IPS-11a (cell line): ENCODE results near the gene TPK1.
A peak's percentile ranks its signal among the peaks of the same experiment; 100 is the strongest.

ENCODE experiments used
- H3K4me3 ChIP-seq: one replicate; pipeline ENCODE4 v1.5.1; 2013; ENCODE audit warnings: low read depth, low read length, control low read depth

Gene TPK1

DNA sequence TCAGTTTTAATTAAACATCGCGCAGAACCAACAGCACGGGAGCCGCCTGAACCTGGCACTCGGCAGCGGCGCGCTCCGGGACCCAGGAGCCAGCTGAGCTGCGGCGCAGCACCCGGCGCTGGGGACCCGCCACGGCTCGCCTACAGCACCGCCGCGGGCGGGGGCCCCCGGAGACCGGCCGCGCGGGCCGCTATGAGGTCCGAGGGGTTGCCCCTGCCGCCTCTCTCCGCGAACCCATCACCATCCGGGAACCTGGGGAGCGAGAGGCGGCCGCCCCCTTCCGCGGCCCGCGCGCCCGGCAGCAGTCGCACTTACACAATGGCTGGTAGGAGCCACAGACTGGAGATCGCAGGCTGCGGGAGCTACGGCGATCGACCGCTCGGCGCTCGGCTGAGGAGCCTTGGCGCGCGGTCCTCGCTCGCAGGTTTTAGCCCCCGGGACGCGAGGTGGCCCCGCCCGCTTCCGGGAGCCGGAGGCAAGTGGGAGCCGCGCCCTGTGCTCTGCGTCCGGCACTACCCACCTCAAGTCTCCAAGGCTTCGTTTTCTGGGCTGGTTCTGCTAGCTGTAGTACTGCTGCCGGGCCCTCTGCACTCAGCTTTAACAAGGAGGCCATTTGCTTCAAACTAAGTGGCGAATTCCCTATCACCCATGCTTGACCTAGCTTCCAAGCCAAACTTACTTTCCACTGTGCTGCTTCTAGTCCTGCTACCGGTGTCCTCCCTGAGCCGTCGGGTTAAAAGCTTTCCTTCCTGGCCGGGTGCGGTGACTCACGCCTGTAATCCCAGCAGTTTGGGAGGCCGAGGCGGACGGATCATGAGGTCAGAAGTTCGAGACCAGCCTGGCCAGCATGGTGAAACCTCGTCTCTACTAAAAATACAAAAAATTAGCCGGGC, at the start of gene TPK1:
Gene TPK1 (minus strand): TSS at position 402 of the 893 bp plus-strand sequence. CDS start 451 bp downstream, outside the sequence.
- peak within 1 kb of the TSS; percentile 58 for H3K4me3 ChIP-seq

- no peak overlapping the region for H3K4me3 ChIP-seq
Measured at GRCh38 chr7:144885478-144885877, 49.6 kb upstream of the TPK1 start.

- no peak overlapping the region for H3K4me3 ChIP-seq
Measured at GRCh38 chr7:144884896-144885295, 49.0 kb upstream of the TPK1 start.

DNA sequence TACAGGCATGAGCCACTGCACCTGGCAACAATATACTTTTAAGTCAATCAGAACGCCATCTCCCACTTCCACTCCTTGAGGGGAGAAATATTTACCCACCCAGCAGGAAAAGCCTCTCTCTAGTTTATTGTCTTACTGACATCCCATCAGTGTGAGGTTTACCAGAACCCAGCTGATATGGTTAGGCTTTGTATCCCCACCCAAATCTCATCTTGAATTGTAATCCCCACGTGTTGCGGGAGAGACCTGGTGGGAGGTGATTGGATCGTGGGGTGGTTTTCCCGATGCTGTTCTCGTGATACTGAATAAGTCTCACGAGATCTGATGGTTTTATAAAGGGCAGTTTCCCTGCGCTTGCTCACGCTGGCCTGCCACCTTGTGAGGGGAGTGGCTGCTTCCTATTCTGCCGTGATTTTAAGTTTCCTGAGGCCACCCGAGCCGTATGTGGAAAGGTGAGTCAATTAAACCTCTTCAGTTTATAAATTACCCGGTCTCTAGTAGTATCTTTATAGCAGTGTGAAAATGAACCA, 37.5 kb upstream of the TPK1 start:
- no peak overlapping the region for H3K4me3 ChIP-seq

- H3K4me3 ChIP-seq: no peak overlapping the region
Measured at GRCh38 chr7:144869082-144869481, 33.2 kb upstream of the TPK1 start.

GRCh38 chr7:144866189-144866588, 30.3 kb upstream of the TPK1 start:
- H3K4me3 ChIP-seq: no peak overlapping the region

DNA sequence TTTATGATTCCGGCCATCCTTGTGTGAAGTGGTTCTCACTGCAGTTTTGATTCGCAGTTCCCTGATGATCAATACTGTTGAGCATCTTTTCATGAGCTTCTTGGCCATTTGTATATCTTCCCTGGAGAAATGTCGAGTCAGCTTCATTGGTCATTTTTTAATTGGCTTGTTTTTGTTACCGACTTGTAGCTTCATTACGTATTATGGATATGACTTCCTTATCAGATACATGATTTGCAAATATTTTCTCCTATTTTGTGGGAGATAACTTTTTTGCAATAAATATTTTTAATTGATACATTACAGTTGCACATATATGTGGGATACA, 27.4 kb upstream of the TPK1 start:
- H3K4me3 ChIP-seq: no peak overlapping the region

DNA sequence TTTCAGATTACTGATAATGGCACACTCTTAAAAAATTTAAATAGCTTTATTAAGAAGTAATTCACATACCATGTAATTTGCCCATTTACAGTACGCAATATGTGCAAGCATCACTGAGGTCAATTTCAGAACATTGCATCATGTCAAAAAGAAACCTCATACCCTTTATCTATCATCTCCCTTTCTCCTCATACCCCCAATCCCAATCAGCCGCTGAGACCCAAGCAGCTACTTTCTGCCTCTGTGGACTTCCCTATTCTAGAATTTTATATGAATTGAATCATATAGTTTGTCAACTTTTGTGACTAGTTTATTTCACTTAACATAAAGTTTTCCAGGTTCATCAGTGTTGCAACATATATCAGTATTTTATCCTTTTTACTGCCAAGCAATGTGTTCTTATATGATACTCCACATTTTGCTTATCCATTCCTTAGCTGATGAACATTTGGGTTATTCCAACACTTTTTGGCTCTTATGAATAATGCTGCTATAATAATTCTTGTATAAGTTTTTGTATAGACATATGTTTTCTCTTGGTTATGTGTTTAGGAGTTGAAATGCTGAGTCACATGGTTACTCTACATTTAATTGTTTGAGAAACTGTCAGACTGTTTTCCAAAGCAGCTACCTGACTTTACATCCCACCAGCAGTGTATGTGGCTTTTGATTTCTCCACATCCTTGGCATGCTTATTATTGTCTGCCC, 26.9 kb upstream of the TPK1 start:
- H3K4me3 ChIP-seq: no peak overlapping the region

DNA sequence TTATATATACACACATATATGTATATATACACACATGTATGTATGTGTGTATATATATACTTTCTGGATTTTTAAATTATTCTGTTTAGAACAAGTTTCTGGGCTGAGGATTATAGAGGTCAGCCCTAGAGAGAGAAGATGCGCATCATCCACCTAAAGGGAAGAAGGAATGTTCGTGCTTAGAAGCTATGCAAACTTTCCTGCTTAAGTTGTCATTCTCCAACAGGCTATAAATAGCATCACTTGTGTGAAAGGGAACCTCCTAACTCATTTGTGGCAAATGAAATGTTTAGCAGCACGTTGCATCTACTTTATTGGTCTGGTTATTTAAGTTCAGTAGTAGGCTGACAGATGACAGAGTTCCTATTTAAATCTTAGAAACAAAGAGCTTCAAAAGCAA, 23.9 kb upstream of the TPK1 start:
- H3K4me3 ChIP-seq: no peak overlapping the region

- no peak overlapping the region for H3K4me3 ChIP-seq
Measured at GRCh38 chr7:144857463-144857862, 21.6 kb upstream of the TPK1 start.

DNA sequence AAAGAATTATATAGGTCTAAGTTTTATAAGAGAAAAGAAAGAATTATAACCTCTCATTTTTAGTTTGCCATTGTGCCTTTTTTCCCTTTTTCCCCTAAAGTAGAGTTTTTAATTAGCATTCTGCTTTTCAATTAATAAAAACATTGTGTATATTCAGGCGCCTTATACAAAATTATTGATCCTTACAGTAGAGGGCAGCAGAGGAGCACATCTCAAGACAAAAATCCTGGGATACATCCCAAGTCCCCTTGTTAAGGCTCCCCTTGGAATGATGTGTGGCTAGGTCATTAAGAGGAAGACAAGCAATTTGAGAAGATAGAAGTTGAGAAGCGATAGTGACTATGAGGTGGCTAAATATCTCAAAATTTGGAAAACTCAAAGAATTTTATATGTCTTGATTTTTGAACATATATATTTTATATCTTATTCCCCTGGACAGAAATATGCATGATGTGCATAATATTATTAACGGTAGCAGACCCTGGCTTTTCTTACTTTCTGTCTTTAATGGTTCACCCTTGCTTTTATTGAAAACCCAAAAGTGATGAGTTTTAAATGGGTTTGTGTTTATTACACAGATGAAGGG, 19.1 kb upstream of the TPK1 start:
- no peak overlapping the region for H3K4me3 ChIP-seq

GRCh38 chr7:144853542-144853941, 17.7 kb upstream of the TPK1 start:
- H3K4me3 ChIP-seq: no peak overlapping the region

GRCh38 chr7:144848078-144848477, 12.2 kb upstream of the TPK1 start:
- H3K4me3 ChIP-seq: no peak overlapping the region

GRCh38 chr7:144842377-144842851, 6.6 kb upstream of the TPK1 start:
- no peak overlapping the region for H3K4me3 ChIP-seq

GRCh38 chr7:144836545-144836842, 641 bp upstream of the TPK1 start:
- no peak overlapping the region for H3K4me3 ChIP-seq

DNA sequence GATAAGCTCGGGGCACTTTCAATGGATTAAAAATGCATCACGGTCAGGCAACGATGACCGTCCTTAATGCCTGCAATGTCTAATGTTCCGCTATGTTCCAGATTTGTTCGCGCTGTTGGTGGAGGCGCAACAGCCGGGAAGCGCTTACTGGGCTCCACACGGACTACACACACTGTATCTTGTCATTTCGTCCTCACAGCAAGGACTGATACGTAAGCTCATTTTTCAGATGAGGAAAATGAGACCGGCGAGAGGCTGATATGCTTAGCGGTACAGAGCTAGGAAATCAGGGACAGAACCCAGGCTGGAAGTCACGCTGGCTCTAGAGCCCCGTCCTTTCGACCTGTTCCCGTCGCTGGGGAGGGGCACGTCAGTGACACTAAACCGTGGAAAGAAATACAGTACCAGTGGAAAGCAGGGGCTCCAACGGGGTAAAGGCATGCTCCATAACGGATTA, 670 bp downstream of the TPK1 start:
- H3K4me3 ChIP-seq: peak overlapping the region; percentile 58

DNA sequence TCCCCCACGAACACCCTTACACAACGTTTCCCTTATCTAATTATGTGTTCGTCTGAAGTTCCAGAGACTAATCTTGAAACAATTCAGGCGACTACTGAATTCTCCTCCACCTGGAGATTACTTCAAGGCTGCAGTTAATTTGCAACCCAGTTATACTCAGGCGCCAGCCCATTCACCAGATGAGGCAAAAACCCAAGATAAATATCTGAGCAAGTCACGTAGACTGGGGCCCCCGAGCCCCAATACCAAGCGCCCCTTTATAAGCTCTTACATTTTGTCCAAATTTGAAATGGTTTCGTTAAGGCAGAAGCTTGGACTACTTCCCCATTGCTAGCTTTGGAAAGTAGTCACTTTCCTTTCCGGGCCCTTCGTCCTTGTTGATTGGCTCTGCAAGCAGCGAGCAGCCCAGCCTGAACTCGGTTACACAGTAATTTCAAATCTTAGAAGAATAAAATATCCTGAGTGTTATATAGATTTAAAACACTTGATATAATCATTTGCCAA, 1.2 kb downstream of the TPK1 start:
- H3K4me3 ChIP-seq: peak overlapping the region; percentile 58

- no peak overlapping the region for H3K4me3 ChIP-seq
Measured at GRCh38 chr7:144830811-144831210, 5.0 kb downstream of the TPK1 start.

DNA sequence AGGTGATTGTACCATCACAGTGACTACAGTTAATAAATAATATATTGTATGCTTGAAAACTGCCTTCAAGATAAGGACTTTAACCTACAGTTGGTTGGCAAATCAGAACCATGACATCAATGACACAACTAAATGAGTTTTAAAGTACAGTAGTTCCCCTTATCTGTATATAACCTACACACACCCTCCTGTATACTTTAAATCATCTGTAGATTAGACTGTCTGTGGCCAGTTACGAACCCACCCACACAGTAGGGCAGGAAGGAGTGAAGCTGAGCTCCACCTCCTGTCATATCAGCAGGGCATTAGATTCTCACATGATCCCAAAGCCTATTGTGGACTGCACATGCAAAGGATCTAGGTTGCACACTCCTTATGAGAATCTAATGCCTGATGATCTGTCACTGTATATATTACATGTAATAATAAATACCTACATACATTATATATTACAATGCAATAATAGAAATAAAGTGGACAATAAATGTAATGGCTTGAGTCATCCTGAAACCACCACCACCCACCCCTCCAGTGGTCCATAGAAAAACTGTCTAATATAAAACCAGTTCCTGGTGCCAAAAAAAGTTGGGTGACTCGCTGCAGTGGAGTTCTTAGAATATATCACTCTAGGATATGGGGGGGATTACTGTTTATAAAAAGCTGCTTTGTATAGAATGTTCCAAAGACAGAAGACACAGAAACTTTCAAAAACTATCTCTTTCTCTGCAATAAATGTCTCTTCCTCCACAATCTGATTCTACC, 5.6 kb downstream of the TPK1 start:
- H3K4me3 ChIP-seq: no peak overlapping the region

DNA sequence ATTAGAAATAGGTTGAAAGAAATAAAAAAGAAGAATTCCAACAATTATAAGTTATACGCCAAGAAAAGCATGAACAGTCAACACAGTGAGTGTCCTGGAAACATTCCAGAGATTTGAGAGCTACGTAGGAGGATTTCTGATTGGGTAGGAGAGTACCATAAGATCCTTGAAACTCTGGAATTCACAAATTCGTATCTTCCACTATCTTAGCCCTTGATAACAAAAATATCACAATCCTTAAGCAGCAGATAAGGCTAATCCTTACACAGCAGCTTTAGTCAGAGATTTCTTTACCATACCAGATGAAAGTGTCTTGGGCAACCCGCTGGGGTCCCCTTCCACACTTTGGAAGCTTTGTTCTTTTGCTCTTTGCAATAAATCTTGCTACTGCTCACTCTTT, 8.2 kb downstream of the TPK1 start:
- no peak overlapping the region for H3K4me3 ChIP-seq

DNA sequence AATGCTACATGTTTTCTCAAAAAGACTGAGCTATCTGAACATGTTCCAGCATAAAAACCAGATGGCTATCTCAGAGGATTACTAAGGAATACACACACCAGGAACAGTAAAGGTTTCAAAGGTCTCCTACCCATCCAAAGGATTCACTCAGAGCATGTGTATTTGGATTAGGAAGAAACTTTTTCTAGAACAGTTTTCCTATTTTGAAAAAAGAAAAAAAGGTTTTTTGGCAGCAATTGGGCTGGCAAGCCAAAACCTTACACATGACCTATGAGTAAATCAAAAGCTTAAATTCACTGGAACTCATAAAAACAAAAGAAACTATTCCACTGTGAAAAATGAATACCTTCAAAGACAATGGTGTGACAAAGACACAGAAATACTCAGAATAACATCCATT, 9.6 kb downstream of the TPK1 start:
- H3K4me3 ChIP-seq: no peak overlapping the region
